Activated effector memory CD4-positive, alpha-beta T cell treated with anti-CD3 and anti-CD28 coated beads, Interleukin-2, amount 50 U/mL, for 16 hours (primary cell): ENCODE data around the gene ATP8A2.

Experiments used
- DNase-seq: peaks from one replicate; pipeline ENCODE4 v3.0.0-alpha.2; 2020

ATP8A2 gene

DNA sequence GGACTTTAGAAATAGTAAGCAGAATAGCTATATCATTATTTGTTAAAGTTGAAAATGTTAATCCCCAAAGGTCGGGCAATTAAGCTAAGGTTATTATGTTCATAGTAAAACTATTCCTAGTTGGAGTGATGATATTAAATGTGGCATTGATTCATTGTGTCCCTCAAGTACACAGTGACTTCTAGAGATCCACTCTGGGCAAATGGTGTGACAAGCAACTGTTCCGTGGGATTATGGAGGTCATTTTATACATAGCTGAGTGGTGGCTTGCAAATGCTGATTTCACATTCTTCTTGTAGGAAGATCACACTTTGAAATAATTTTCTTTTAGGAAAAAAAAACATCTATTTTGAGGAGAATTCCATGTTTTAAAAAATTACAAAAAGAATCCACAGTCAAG, 317.8 kb downstream of the ATP8A2 start:
- DNase-seq: no peak

DNA sequence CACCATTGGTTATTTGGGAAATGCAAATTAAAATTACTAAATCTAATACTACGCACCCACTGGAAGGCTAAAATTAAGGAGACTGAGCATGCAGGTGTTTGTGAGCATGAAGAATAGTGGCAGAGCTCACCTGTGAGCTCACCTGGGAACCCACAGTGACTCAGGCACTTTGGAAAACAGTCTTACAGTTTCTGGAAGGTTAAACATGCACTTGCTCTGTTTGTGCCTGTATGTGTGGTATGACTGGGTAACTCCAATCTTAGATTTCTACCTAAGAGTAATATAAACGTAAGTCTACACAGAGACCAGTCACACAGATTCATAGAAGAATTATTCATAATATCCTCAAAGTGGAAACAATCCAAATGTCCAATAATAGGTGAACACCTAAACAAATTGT, 318.8 kb downstream of the ATP8A2 start:
- DNase-seq: no peak

DNA sequence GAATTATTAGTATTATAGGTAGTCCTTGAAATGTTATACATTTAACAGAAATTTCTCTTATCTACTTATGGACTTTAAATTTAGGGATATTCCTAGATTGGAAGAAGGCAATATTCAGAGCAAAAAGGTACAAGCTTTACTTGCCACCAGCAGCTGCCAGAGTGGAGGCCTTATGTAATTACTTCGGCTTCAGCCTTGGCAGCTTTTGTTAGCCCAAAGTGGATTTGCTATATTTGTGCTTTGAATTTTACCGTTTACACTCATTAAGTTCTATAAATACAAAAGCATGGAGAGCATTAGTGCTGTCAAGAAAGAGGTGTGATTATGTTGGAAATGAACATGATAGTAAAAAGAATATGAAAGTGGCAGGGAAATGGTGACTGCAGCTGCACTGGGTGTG, 319.9 kb downstream of the ATP8A2 start:
- DNase-seq: no peak

- no peak for DNase-seq
Observed at GRCh38 chr13:25692099-25692498, 320.3 kb downstream of the ATP8A2 start.

DNA sequence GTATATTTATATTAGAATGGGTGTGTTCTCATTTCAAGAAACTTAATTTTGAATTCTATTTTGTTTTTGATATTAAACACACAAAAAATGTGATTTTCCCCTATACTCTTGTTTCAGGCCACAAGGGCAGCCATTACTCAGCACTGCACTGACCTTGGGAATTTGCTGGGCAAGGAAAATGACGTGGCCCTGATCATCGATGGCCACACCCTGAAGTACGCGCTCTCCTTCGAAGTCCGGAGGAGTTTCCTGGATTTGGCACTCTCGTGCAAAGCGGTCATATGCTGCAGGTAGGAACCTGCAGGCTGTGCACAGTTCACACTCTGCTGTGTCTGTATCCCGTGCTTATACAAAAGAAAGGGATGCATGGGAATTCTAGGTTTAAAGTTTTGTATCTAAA, 327.3 kb downstream of the ATP8A2 start:
- no peak for DNase-seq

DNA sequence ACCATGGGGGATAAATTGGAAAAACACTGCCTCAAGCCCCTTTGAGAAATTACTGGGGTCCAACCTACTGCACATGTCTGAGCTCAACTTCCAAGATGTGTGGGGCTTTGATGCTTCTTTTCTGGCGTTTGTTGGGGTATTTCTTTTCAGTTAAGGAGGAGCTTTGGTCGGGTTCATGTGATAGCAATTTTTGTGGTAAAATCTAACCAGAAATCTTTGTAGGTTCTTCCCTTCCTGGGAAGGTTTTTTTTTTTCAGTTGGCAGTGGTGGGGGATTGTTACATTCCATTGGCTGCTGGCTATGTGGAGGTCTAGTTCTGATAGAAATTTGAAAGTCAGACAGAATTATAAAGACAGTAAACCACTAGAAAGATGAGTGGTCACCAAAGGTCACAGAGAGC, 327.8 kb downstream of the ATP8A2 start:
- DNase-seq: no peak

DNA sequence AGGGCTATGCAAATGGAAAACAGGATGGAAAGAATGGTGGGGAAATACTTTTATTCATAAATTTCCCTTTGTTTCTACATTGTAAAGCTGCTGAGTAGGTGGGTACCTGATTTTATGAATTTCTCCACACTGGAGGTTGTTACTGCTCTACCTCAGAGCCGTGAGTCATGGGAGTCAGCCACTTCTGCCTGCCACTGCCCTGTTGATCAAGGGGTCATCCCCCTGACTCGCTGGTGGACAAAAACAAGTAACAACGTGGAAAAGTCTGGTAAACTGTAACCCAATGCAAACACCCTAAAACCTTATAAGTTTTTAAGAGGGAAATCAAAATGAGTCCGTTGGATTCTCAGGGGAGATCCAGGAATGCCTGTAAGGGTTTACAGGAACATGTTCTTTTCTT, 329.5 kb downstream of the ATP8A2 start:
- no peak for DNase-seq

GRCh38 chr13:25702386-25702785, 330.6 kb downstream of the ATP8A2 start:
- DNase-seq: no peak

- no peak for DNase-seq
Observed at GRCh38 chr13:25707726-25708125, 336.0 kb downstream of the ATP8A2 start.

GRCh38 chr13:25708268-25708667, 336.5 kb downstream of the ATP8A2 start:
- no peak for DNase-seq

GRCh38 chr13:25709088-25709487, 337.3 kb downstream of the ATP8A2 start:
- DNase-seq: no peak

DNA sequence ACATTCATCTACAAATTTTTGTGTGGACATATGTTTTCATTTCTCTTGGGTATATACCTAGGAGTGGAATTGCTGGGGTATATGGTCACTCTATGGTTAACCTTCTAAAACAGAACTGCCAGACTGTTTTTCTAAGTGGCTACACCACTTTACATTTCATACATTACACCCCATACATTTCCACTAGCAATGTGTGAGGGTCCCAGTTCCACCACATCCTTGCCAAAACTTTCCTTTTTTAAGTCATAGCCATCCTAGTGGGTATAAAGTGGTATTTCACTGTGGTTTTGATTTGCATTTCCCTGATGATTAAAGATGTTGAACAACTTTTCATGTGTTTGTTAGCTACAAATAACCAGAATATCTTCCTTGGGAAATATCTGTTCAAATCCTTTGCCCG, 344.0 kb downstream of the ATP8A2 start:
- no peak for DNase-seq

DNA sequence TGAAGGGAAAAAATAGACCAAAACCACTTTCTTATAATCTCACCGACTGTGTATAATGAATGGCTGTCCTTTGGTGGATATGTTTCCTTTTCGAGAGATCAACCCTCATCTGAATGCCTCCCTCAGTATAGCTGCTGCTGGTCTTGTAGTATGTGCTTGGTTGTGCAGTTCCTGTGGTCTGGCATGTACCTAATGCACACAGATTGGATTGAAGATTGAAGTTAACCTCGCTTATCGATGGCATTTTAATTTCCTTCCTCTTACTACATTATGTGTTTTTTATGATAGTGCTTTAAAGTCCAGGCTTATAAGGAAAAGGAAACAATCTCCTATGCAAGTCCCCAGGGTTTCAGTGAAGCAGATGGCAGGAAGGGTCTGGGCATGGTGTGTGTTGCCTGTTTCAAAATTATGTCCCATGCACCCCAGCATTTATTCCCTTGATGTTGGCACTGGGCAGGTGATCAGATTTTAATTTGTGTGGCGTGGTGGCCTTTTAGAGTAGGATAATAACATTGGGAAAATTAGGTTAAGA, 346.0 kb downstream of the ATP8A2 start:
- DNase-seq: no peak

DNA sequence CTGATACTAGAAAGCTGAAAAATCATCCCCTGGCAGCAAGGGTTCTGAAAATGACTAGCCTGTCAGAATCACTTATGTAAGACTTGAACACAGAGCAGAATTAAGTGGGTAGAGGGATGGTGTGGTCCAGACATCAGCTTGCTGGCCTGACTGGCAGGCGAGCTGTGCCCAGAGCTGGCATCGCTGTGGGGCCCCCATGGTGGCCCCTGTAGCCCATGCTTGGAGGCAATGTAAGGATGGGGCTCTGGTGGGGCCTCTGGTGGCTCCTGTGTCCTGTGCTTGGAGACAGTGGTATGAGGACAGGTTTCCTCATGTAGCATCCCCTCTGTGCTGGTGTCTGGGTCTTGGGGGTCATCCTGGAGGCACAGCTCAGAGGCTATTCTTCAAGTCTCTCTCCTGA, 347.9 kb downstream of the ATP8A2 start:
- DNase-seq: no peak

GRCh38 chr13:25722893-25723292, 351.1 kb downstream of the ATP8A2 start:
- no peak for DNase-seq

DNA sequence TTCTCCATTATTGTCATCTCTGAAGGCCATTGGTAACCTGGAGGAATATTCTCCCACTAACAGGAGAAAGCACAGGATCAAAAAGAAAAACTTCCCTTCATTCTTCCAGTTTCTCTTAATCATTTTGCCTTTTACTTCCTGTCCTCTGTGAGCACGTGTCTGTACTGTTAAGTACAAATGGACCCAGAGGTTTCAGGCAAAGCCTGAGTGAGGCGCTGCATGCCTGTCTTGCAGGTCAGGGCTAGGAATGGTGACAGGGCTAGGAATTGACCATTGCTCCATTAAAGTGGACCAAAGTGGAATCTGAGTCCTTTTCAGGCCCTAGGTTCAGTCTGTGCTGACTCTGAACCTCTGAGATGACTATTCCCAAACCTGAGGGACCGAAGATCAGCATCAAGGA, 353.3 kb downstream of the ATP8A2 start:
- no peak for DNase-seq

DNA sequence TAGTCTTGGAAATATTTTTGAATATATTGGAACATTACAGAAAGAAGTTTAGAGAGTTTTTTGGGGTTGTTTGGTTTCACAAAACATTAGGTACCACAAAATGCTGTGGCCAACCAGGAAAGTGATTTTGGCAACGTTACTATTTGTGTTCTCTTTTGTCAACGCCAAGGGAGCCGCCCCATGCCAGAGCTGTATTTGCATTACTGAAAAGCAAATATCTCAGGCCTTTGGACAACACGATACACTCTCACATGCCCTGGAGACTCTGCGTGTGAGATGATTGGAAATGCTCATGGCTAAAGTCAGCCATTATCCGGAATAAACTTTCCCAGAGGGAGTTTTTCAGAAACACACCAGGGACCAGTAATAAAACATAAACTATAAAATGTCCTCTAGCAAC, 355.5 kb downstream of the ATP8A2 start:
- DNase-seq: no peak

DNA sequence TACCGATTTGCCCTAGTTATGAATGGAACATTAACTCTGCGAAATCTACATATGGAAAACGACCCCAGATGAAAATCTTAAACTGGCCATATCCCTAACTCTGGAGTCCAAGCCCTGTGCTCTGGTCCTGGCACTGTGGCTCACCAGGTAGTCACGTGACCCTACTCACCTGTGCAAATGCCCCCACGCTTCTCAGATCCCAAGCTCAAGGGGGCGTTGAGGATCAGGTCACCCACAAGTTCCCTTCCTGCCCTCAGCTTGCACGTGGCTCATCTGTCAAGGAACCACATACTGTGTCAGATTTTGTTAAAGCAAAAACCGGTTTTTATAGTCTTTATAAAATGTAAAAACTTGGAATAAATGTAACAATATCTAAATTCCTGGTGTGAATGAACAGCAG, 356.0 kb downstream of the ATP8A2 start:
- no peak for DNase-seq

DNA sequence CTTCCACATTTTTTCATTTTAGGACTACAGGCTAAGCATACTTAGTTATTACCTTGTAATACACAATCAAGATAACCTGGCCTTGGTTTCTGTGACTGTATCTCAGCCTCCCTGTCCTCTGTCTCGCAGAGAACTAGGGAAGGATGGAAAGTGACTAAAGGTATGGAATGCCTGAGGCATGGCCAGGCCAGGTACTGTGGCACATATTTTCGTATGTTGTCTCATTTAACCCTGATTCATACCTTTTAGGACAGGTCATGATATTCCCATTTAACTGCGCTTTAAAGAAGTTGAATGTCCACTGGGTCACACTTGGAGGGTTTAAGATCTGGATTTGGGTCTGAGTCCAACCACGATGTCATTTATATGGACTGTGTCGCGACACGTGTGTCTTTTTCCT, 357.4 kb downstream of the ATP8A2 start:
- DNase-seq: no peak

DNA sequence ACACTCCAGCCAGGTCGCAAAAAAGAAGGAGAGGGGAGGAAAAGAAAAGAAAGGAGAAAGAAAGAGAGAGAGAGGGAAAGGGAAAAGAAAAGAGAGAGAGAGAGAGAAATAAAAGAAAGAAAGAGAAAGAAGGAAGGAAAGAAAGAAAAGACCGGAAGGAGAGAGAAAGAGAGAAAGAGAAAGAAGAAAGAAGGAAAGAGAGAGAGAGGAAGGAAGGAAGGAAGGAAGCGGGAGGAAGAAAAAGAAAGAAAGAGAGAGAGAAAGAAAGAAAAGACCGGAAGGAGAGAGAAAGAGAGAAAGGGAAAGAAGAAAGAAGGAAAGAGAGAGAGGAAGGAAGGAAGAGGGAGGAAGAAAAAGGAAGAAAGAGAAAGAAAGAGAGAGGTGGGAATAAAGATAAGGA, 359.3 kb downstream of the ATP8A2 start:
- no peak for DNase-seq

DNA sequence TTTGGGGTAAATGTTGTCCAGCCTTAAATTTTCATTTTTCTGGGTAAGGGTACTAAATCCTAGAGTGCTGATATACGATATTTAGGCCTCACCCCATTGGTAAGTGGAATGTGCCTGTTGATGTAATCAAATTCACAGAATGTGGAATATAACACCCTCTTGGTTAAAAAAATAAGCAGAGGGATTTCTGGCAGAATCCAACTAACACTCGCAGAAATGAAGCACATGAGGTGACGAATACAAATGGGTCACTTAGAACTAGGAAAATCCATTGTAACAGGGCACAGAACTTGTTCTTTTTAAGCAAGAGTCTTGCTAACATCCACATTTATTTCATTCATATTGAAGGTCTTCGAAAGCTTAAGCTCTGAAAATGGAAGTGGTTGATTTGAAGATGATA, 359.8 kb downstream of the ATP8A2 start:
- DNase-seq: no peak

GRCh38 chr13:25732111-25732865, 360.5 kb downstream of the ATP8A2 start:
- DNase-seq: no peak

GRCh38 chr13:25733001-25733491, 361.3 kb downstream of the ATP8A2 start:
- DNase-seq: no peak

- no peak for DNase-seq
Observed at GRCh38 chr13:25733696-25734435, 362.1 kb downstream of the ATP8A2 start.
